Measurements from ENCODE around the gene RNF14. TPM values are rescaled to one million over a fixed set of nuclear protein-coding genes. Genes with fewer than 3 reads are reported as not detected.

Gene RNF14
- total and polyA plus RNA-seq, 2 experiments from 2014 or later, result 8.9 to 19.0 TPM

GRCh38 chr5:141989720-141990119 lies 20.8 kb downstream of the RNF14 start:
- H3K36me3 Mint-ChIP-seq (ENCODE audit: low read depth), result peaks cover 24% of the 10 kb centered on the region
- H3K4me2 ChIP-seq, result no peak overlapping the region
- no peaks in the 10 kb centered on the region; the same call in 1 of the 2 replicates for H3K79me2 ChIP-seq (replicated peaks; ENCODE audit: insufficient read depth)
- no peaks in the 10 kb centered on the region for H3K9me3 Mint-ChIP-seq
- ATAC-seq (no peak), DNase-seq (ENCODE audit: low spot score) (no peak)
- no peak overlapping the region for H3K27ac Mint-ChIP-seq
- H3K4me1 ChIP-seq (ENCODE audit: insufficient read depth), result no peaks in the 10 kb centered on the region
- no peaks in the 10 kb centered on the region for H3K9me2 ChIP-seq (ENCODE audit: insufficient read depth)
- H3K4me3 Mint-ChIP-seq, result no peak overlapping the region
- H3F3A ChIP-seq (replicated peaks; ENCODE audit: low read depth), result no peaks in the 10 kb centered on the region
- no peak for TF ChIP-seq CREB1 (CRISPR knock-in tag; IDR thresholded peaks at IDR 0.05; ENCODE audit: low read depth)
- no peak for TF ChIP-seq NANOG (IDR thresholded peaks at IDR 0.05; ENCODE audit: borderline replicate concordance)
- TF ChIP-seq CTCF (conservative IDR thresholded peaks at IDR 0.05; ENCODE audit: low read depth in 2 of 2), result no peak
- TF ChIP-seq ZNF331 (CRISPR knock-in tag; IDR thresholded peaks at IDR 0.05; ENCODE audit: low read depth), result no peak
- TF ChIP-seq ZNF114 (CRISPR knock-in tag; IDR thresholded peaks at IDR 0.05), result no peak
- no peak for TF ChIP-seq ZNF462 (CRISPR knock-in tag; IDR thresholded peaks at IDR 0.05)
- TF ChIP-seq EZH2 (IDR thresholded peaks at IDR 0.05; ENCODE audit: low read depth, unreplicated experiment), result no peak
- no peaks in the 10 kb centered on the region for H3K4me1 Mint-ChIP-seq
- H2AFZ ChIP-seq, result no peak overlapping the region
- H3K27me3 Mint-ChIP-seq (ENCODE audit: insufficient read depth, low read depth, poor library complexity), result no peaks in the 10 kb centered on the region
- H3K36me3 ChIP-seq (ENCODE audit: insufficient read depth), result peaks cover 7% of the 10 kb centered on the region; the same call in 1 of the 2 replicates
- H3K27me3 ChIP-seq (ENCODE audit: insufficient read depth), result no peaks in the 10 kb centered on the region
- no peak overlapping the region for H3K27ac ChIP-seq (ENCODE audit: low read depth)
- H3K4me3 ChIP-seq, result no peak overlapping the region
- no peaks in the 10 kb centered on the region for H4K20me1 ChIP-seq (replicated peaks; ENCODE audit: insufficient read depth)
